Neural cell (in vitro differentiated cells): ENCODE measurements around the gene MGAT4A. TPM values are rescaled to one million over a fixed set of nuclear protein-coding genes. Genes with fewer than 3 reads are reported as not detected.

Experiments
- H2AFZ ChIP-seq: fragments of 200-600, 300-800 bp; sonication (generic), shearing (Covaris generic); 2 replicates; pipeline ENCODE4 v1.6.0; 2014; ENCODE audit warnings: low read depth, mild to moderate bottlenecking, antibody characterized with exemption, low read length, moderate library complexity
- H3F3A ChIP-seq: fragments of 200-600 bp; shearing (Covaris generic); 2 replicates; pipeline ENCODE4 v1.6.1; 2016; ENCODE audit warnings: mild to moderate bottlenecking, moderate library complexity, mixed read lengths, antibody characterized with exemption, low read length; ENCODE audit not compliant: insufficient read depth, poor library complexity, severe bottlenecking
- H3K27ac ChIP-seq: fragments of 200-600, 300-800 bp; sonication (generic), shearing (Covaris generic); 2 replicates; pipeline ENCODE4 v1.5.1; 2014; ENCODE audit warnings: mild to moderate bottlenecking, low read length, moderate library complexity
- H3K27me3 ChIP-seq: fragments of 300-800, 200-600 bp; sonication (generic), shearing (Covaris generic); 2 replicates; pipeline ENCODE4 v1.6.0; 2014; ENCODE audit warnings: mild to moderate bottlenecking, low read depth, low read length, moderate library complexity; ENCODE audit not compliant: insufficient read depth
- H3K36me3 ChIP-seq: fragments of 300-800, 200-600 bp; sonication (generic), shearing (Covaris generic); 2 replicates; pipeline ENCODE4 v1.5.1; 2014; ENCODE audit warnings: mild to moderate bottlenecking, antibody characterized with exemption, low read length, moderate library complexity; ENCODE audit not compliant: insufficient read depth
- H3K4me2 ChIP-seq: fragments of 300-800, 200-600 bp; sonication (generic), shearing (Covaris generic); 2 replicates; pipeline ENCODE4 v1.6.0; 2014; ENCODE audit warnings: mild to moderate bottlenecking, low read length
- H3K4me3 ChIP-seq: fragments of 300-800, 200-600 bp; sonication (generic), shearing (Covaris generic); 2 replicates; pipeline ENCODE4 v1.5.1; 2014; ENCODE audit warnings: mild to moderate bottlenecking, low read length, moderate library complexity
- H3K79me2 ChIP-seq: fragments of 200-600 bp; shearing (Covaris generic); replicated peaks from 2 replicates; pipeline ENCODE4 v1.6.0; 2014; ENCODE audit warnings: mild to moderate bottlenecking, low read length, moderate library complexity; ENCODE audit not compliant: insufficient read depth
- H3K9ac ChIP-seq: fragments of 300-800, 200-600 bp; sonication (generic), shearing (Covaris generic); 2 replicates; pipeline ENCODE4 v1.6.1; 2016; ENCODE audit warnings: mild to moderate bottlenecking, low read length, mixed read lengths
- H3K9me2 ChIP-seq: fragments of 200-600 bp; shearing (Covaris generic); 2 replicates; pipeline ENCODE4 v1.6.1; 2016; ENCODE audit warnings: mild to moderate bottlenecking, low read length, mixed read lengths; ENCODE audit not compliant: insufficient read depth
- H3K9me3 ChIP-seq: fragments of 200-600, 300-800 bp; sonication (generic), shearing (Covaris generic); 2 replicates; pipeline ENCODE4 v1.6.1; 2016; ENCODE audit warnings: mild to moderate bottlenecking, mixed run types, low read length, moderate library complexity, mixed read lengths
- H4K20me1 ChIP-seq: fragments of 200-600 bp; shearing (Covaris generic); 2 replicates; pipeline ENCODE4 v1.6.1; 2016; ENCODE audit warnings: mild to moderate bottlenecking, mixed run types; ENCODE audit not compliant: insufficient read depth
- EP300 ChIP-seq: fragments of 450-650 bp; conservative IDR thresholded peaks from 2 replicates; pipeline ENCODE4 v1.6.1; 2014; ENCODE audit warnings: antibody characterized with exemption, mild to moderate bottlenecking, moderate library complexity; ENCODE audit not compliant: poor library complexity, severe bottlenecking
- EZH2 ChIP-seq: fragments of 200-600, 300-800 bp; shearing (Covaris generic), sonication (generic); IDR thresholded peaks from 2 replicates; pipeline ENCODE4 v1.6.1; 2014; ENCODE audit warnings: antibody characterized with exemption, low read length, borderline replicate concordance, mild to moderate bottlenecking; ENCODE audit not compliant: insufficient read depth, poor library complexity, severe bottlenecking
- MXI1 ChIP-seq: fragments of 450-650 bp; conservative IDR thresholded peaks from 2 replicates; pipeline ENCODE4 v1.6.1; 2014; ENCODE audit warnings: antibody characterized with exemption, mild to moderate bottlenecking; ENCODE audit not compliant: poor library complexity, severe bottlenecking
- POLR2AphosphoS5 ChIP-seq: IDR thresholded peaks from 2 replicates; pipeline ENCODE4 v1.6.1; 2012
- RAD21 ChIP-seq: fragments of 450-650 bp; conservative IDR thresholded peaks from 2 replicates; pipeline ENCODE4 v1.6.1; 2014; ENCODE audit warnings: antibody characterized with exemption, mild to moderate bottlenecking, moderate library complexity
- SMC3 ChIP-seq: fragments of 450-650 bp; conservative IDR thresholded peaks from 2 replicates; pipeline ENCODE4 v1.6.1; 2014; ENCODE audit warnings: antibody characterized with exemption, mild to moderate bottlenecking, moderate library complexity; ENCODE audit not compliant: poor library complexity
- TAF1 ChIP-seq: IDR thresholded peaks from 2 replicates; pipeline ENCODE4 v1.6.1; 2012; ENCODE audit warnings: low read depth
- polyA plus RNA-seq: library from polyadenylated mRNA; depleted of rRNA; stranded (reverse); fragments of >200 nt; gene quantifications from 2 replicates; pipeline ENCODE4 v1.2.3, GENCODE V29; 2014
- TF ChIP-seq, protein P1 (sequence below): fragments of 450-650 bp; IDR thresholded peaks from 2 replicates; pipeline ENCODE4 v1.5.1; 2014; ENCODE audit warnings: antibody characterized with exemption, mild to moderate bottlenecking, moderate library complexity; ENCODE audit not compliant: poor library complexity, severe bottlenecking
- TF ChIP-seq, protein P2 (sequence below): IDR thresholded peaks from 2 replicates; pipeline ENCODE4 v1.6.1; 2012; ENCODE audit warnings: borderline replicate concordance

The MGAT4A gene
- polyA plus RNA-seq, 1 donor from 2014 or later, result 54.8 TPM

- no peaks in the 10 kb centered on the region for H3K27me3 ChIP-seq
- H3K9me2 ChIP-seq, result no peaks in the 10 kb centered on the region
- H3K9ac ChIP-seq, result no peak overlapping the region
- H3K4me2 ChIP-seq, result no peak overlapping the region
- TF ChIP-seq TAF1 (no peak), EZH2 (no peak), SMC3 (no peak), POLR2AphosphoS5 (no peak)
- TF ChIP-seq, protein P1, sequence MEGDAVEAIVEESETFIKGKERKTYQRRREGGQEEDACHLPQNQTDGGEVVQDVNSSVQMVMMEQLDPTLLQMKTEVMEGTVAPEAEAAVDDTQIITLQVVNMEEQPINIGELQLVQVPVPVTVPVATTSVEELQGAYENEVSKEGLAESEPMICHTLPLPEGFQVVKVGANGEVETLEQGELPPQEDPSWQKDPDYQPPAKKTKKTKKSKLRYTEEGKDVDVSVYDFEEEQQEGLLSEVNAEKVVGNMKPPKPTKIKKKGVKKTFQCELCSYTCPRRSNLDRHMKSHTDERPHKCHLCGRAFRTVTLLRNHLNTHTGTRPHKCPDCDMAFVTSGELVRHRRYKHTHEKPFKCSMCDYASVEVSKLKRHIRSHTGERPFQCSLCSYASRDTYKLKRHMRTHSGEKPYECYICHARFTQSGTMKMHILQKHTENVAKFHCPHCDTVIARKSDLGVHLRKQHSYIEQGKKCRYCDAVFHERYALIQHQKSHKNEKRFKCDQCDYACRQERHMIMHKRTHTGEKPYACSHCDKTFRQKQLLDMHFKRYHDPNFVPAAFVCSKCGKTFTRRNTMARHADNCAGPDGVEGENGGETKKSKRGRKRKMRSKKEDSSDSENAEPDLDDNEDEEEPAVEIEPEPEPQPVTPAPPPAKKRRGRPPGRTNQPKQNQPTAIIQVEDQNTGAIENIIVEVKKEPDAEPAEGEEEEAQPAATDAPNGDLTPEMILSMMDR, result no peak
- TF ChIP-seq, protein P2, sequence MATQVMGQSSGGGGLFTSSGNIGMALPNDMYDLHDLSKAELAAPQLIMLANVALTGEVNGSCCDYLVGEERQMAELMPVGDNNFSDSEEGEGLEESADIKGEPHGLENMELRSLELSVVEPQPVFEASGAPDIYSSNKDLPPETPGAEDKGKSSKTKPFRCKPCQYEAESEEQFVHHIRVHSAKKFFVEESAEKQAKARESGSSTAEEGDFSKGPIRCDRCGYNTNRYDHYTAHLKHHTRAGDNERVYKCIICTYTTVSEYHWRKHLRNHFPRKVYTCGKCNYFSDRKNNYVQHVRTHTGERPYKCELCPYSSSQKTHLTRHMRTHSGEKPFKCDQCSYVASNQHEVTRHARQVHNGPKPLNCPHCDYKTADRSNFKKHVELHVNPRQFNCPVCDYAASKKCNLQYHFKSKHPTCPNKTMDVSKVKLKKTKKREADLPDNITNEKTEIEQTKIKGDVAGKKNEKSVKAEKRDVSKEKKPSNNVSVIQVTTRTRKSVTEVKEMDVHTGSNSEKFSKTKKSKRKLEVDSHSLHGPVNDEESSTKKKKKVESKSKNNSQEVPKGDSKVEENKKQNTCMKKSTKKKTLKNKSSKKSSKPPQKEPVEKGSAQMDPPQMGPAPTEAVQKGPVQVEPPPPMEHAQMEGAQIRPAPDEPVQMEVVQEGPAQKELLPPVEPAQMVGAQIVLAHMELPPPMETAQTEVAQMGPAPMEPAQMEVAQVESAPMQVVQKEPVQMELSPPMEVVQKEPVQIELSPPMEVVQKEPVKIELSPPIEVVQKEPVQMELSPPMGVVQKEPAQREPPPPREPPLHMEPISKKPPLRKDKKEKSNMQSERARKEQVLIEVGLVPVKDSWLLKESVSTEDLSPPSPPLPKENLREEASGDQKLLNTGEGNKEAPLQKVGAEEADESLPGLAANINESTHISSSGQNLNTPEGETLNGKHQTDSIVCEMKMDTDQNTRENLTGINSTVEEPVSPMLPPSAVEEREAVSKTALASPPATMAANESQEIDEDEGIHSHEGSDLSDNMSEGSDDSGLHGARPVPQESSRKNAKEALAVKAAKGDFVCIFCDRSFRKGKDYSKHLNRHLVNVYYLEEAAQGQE, result no peak
- H3K9me3 ChIP-seq, result no peaks in the 10 kb centered on the region
- H3F3A ChIP-seq, result no peaks in the 10 kb centered on the region
- no peak overlapping the region for H3K4me3 ChIP-seq
- H2AFZ ChIP-seq, result no peak overlapping the region
- H3K27ac ChIP-seq, result no peak overlapping the region
- no peaks in the 10 kb centered on the region for H3K36me3 ChIP-seq
- no peaks in the 10 kb centered on the region for H3K79me2 ChIP-seq
- no peaks in the 10 kb centered on the region for H4K20me1 ChIP-seq
Observed at GRCh38 chr2:98712145-98712544, 18.8 kb downstream of the MGAT4A start.

- no peaks in the 10 kb centered on the region for H4K20me1 ChIP-seq
- no peak overlapping the region for H2AFZ ChIP-seq
- no peak overlapping the region for H3K9ac ChIP-seq
- no peaks in the 10 kb centered on the region for H3F3A ChIP-seq
- no peak overlapping the region for H3K4me2 ChIP-seq
- no peak overlapping the region for H3K27ac ChIP-seq
- H3K9me2 ChIP-seq, result no peaks in the 10 kb centered on the region
- TF ChIP-seq SMC3 (no peak), EP300 (no peak), MXI1 (no peak), POLR2AphosphoS5 (no peak), TAF1 (no peak), RAD21 (no peak), EZH2 (no peak)
- TF ChIP-seq, protein P1, result no peak
- TF ChIP-seq, protein P2, result no peak
- H3K4me3 ChIP-seq, result no peak overlapping the region
- no peaks in the 10 kb centered on the region for H3K27me3 ChIP-seq
- H3K9me3 ChIP-seq, result no peaks in the 10 kb centered on the region
- no peaks in the 10 kb centered on the region for H3K79me2 ChIP-seq
- no peaks in the 10 kb centered on the region for H3K36me3 ChIP-seq
Observed at GRCh38 chr2:98711506-98711905, 19.4 kb downstream of the MGAT4A start.
